Measurements from ENCODE around the gene ZNF700.
"Not testable (repeated sequence)": the region's sequence is repeated elsewhere in the genome, so short reads cannot be mapped to it uniquely, and the experiment has no call there.

The ZNF700 gene

DNA sequence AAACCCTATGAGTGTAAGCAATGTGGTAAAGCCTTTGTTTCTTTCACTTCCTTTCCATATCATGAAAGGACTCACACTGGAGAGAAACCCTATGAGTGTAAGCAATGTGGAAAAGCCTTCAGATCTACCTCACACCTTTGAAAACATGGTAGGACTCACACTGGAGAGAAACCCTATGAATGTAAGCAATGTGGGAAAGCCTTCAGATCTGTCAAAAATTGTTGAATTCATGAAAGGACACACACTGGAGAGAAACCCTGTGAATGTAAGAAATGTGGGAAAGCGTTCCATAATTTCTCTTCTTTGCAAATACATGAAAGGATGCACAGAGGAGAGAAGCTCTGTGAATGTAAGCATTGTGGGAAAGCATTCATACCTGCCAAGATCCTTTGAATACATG, 13.0 kb upstream of the ZNF700 start:
- H3K4ac ChIP-seq (ENCODE audit: low read depth in 1 of 2, low read length in 2 of 2); H3K18ac ChIP-seq (ENCODE audit: low read depth in 1 of 2, low read length in 2 of 2); H3K4me2 ChIP-seq (ENCODE audit: low read length, poor library complexity, severe bottlenecking); H2BK12ac ChIP-seq (ENCODE audit: low read length in 2 of 2); H2AFZ ChIP-seq (ENCODE audit: low read depth, low read length); DNase-seq; H2BK5ac ChIP-seq (ENCODE audit: low read depth, low read length, poor library complexity, severe bottlenecking); H3K4me3 ChIP-seq (ENCODE audit: insufficient read depth in 1 of 2, low read depth in 1 of 2, low read length in 2 of 2); H2AK5ac ChIP-seq (ENCODE audit: low read length, severe bottlenecking); H3K9ac ChIP-seq (ENCODE audit: low read length); H4K8ac ChIP-seq (ENCODE audit: low read length); H2BK15ac ChIP-seq (ENCODE audit: low read depth, poor library complexity, severe bottlenecking); H3K23ac ChIP-seq (ENCODE audit: low read length in 2 of 2); H3K79me1 ChIP-seq (replicated peaks; ENCODE audit: low read length, poor library complexity, severe bottlenecking); H3K4me1 ChIP-seq (ENCODE audit: control insufficient read depth, insufficient read depth, low read depth, low read length); H2BK120ac ChIP-seq (ENCODE audit: low read depth, low read length); H3K14ac ChIP-seq (ENCODE audit: low read length in 2 of 2); H3K27ac ChIP-seq (ENCODE audit: low read length, poor library complexity, severe bottlenecking); H3K27me3 ChIP-seq (ENCODE audit: control insufficient read depth in 1 of 2, insufficient read depth in 1 of 2, low read length in 2 of 2); H4K91ac ChIP-seq (ENCODE audit: low read length): not testable (repeated sequence)
- Histone ChIP-seq H3K9me3 (ENCODE audit: control insufficient read depth, low read length) (peaks cover 26% of the 10 kb centered on the region), H3K36me3 (ENCODE audit: control insufficient read depth in 1 of 2, insufficient read depth in 2 of 2, low read depth in 1 of 2, low read length in 2 of 2) (peaks cover 0 to 18% of the 10 kb centered on the region in 2 experiments)
- no CpG with 5 or more reads among the region's 1 CpG for WGBS

DNA sequence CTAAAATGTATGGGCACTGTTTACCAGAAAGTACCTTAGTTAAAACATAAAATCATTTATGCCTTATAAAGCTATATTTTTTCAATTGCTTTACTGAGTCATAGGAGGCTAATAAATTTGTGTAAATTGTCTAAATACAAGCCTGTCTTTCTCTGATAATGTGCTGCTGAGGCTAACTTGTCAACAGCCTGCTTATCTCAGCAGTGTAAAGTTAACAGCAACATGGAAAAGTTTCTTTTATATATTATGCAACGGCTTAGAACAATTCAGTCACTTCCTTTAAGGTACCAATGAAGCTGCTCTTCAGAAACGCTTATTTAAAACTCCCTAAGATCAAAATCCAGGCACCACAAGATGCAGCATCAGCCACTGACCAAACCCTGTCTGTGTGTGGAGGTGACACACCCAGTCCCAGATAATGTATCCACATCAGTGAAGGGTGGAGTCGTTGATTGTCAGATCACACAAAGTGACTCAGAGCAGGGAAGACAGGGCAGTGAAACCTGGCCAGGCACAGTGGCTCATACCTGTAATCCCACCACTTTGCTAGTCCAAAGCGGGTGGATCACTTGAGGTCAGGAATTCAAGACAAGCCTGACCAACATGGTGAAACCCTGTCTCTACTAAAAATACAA, 10.4 kb upstream of the ZNF700 start:
- H2BK12ac ChIP-seq (ENCODE audit: low read length in 2 of 2); H3K4me1 ChIP-seq (ENCODE audit: control insufficient read depth, insufficient read depth, low read depth, low read length): not testable (repeated sequence)
- 93% methylated on average over 4 of the region's 4 CpGs for WGBS

DNA sequence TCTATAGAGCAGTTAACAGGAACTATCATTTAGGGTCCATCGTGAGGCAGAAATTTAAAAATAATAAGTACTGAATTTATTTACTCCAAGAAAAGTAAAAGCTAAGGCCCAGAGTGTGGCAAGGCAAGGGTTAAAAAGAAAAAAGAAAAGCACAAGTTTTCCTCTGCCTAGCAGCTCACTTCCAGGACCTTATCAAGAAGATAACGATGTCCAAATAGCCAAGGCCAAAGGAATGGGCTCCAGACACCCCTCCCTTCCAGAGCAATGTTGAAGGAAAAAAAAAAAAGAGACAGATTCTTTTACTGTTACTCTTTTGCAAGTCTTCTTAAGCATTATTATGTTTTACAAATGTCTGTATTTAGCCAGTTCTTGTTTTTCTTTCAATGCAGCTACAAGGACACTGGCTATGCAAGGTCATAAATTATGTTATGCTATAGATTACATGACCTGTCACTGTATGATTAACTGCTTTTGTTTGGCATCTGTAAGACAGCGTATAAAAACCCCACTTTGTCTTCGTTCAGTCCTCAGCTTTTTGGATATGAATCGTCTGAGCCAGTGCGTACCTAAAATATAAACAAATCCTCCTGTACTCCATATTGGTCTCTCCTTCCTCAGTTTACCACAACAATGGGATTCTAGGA, 2.9 kb upstream of the ZNF700 start:
- no peak overlapping the region for H3K4ac ChIP-seq (ENCODE audit: low read depth in 1 of 2, low read length in 2 of 2)
- no peak overlapping the region for H3K9ac ChIP-seq (ENCODE audit: low read length)
- H4K91ac ChIP-seq (ENCODE audit: low read length): no peak overlapping the region
- H3K4me3 ChIP-seq (ENCODE audit: insufficient read depth in 1 of 2, low read depth in 1 of 2, low read length in 2 of 2): no peak overlapping the region
- H3K27ac ChIP-seq (ENCODE audit: low read length, poor library complexity, severe bottlenecking): no peak overlapping the region
- no peak for DNase-seq
- peaks cover 5% of the 10 kb centered on the region for H3K4me1 ChIP-seq (ENCODE audit: control insufficient read depth, insufficient read depth, low read depth, low read length)
- no peak overlapping the region for H2BK15ac ChIP-seq (ENCODE audit: low read depth, poor library complexity, severe bottlenecking)
- peaks cover 0 to 5% of the 10 kb centered on the region in 2 experiments for H3K36me3 ChIP-seq (ENCODE audit: control insufficient read depth in 1 of 2, insufficient read depth in 2 of 2, low read depth in 1 of 2, low read length in 2 of 2)
- no peaks in the 10 kb centered on the region for H3K9me3 ChIP-seq (ENCODE audit: control insufficient read depth, low read length)
- WGBS: 79% methylated on average over 2 of the region's 6 CpGs
- no peak overlapping the region for H3K14ac ChIP-seq (ENCODE audit: low read length in 2 of 2)
- H2BK5ac ChIP-seq (ENCODE audit: low read depth, low read length, poor library complexity, severe bottlenecking): no peak overlapping the region
- no peaks in the 10 kb centered on the region for H3K27me3 ChIP-seq (ENCODE audit: control insufficient read depth in 1 of 2, insufficient read depth in 1 of 2, low read length in 2 of 2)
- no peak overlapping the region for H3K23ac ChIP-seq (ENCODE audit: low read length in 2 of 2)
- no peak overlapping the region for H2AFZ ChIP-seq (ENCODE audit: low read depth, low read length)
- no peak overlapping the region for H2AK5ac ChIP-seq (ENCODE audit: low read length, severe bottlenecking)
- peaks cover 4% of the 10 kb centered on the region for H3K79me1 ChIP-seq (replicated peaks; ENCODE audit: low read length, poor library complexity, severe bottlenecking)
- H4K8ac ChIP-seq (ENCODE audit: low read length): no peak overlapping the region
- no peak overlapping the region for H3K18ac ChIP-seq (ENCODE audit: low read depth in 1 of 2, low read length in 2 of 2)
- H2BK120ac ChIP-seq (ENCODE audit: low read depth, low read length): no peak overlapping the region
- no peak overlapping the region for H2BK12ac ChIP-seq (ENCODE audit: low read length in 2 of 2)
- no peak overlapping the region for H3K4me2 ChIP-seq (ENCODE audit: low read length, poor library complexity, severe bottlenecking)

More for the DNA sequence above, 10.4 kb upstream of the ZNF700 start:
- H3K27ac ChIP-seq (ENCODE audit: low read length, poor library complexity, severe bottlenecking); H2AK5ac ChIP-seq (ENCODE audit: low read length, severe bottlenecking); H2BK120ac ChIP-seq (ENCODE audit: low read depth, low read length); H3K14ac ChIP-seq (ENCODE audit: low read length in 2 of 2); H3K79me1 ChIP-seq (replicated peaks; ENCODE audit: low read length, poor library complexity, severe bottlenecking); H3K4me2 ChIP-seq (ENCODE audit: low read length, poor library complexity, severe bottlenecking); H3K4ac ChIP-seq (ENCODE audit: low read depth in 1 of 2, low read length in 2 of 2); H3K27me3 ChIP-seq (ENCODE audit: control insufficient read depth in 1 of 2, insufficient read depth in 1 of 2, low read length in 2 of 2); H3K23ac ChIP-seq (ENCODE audit: low read length in 2 of 2); H3K18ac ChIP-seq (ENCODE audit: low read depth in 1 of 2, low read length in 2 of 2); H3K4me3 ChIP-seq (ENCODE audit: insufficient read depth in 1 of 2, low read depth in 1 of 2, low read length in 2 of 2); H2BK5ac ChIP-seq (ENCODE audit: low read depth, low read length, poor library complexity, severe bottlenecking); H4K91ac ChIP-seq (ENCODE audit: low read length); H2AFZ ChIP-seq (ENCODE audit: low read depth, low read length); H2BK15ac ChIP-seq (ENCODE audit: low read depth, poor library complexity, severe bottlenecking); H3K9ac ChIP-seq (ENCODE audit: low read length); H4K8ac ChIP-seq (ENCODE audit: low read length); DNase-seq: not testable (repeated sequence)
- Histone ChIP-seq H3K9me3 (ENCODE audit: control insufficient read depth, low read length) (peaks cover 26% of the 10 kb centered on the region), H3K36me3 (ENCODE audit: control insufficient read depth in 1 of 2, insufficient read depth in 2 of 2, low read depth in 1 of 2, low read length in 2 of 2) (peaks cover 0 to 21% of the 10 kb centered on the region in 2 experiments)

DNA sequence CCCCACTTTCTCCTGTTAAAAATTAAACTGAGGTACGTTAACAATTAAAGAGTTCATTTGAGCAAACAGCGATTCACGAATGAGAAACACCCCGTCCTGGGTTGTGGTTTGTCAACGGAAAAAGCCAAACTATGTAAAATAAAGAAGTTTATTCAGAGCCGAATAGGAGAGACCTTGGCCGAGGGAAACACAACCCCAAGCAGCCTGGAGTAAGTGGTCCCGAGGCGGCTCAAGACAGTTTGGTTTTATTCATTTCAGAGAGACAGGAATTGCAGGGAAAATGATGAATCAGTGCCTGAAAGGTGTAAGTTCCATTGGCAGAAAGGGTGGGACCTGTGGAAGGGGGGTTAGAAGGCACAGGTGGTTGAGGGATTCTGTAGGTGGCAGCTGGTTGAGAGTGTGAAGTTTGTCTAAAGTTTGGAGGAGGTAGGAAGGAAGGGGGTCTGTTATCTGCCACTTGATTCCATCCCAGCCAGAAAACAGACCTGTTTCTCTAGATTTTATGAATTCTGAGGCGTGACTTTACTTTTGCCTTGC, 812 bp downstream of the ZNF700 start:
- H3K4me1 ChIP-seq (ENCODE audit: control insufficient read depth, insufficient read depth, low read depth, low read length); H3K9me3 ChIP-seq (ENCODE audit: control insufficient read depth, low read length); DNase-seq; H4K91ac ChIP-seq (ENCODE audit: low read length); H2BK15ac ChIP-seq (ENCODE audit: low read depth, poor library complexity, severe bottlenecking); H3K4ac ChIP-seq (ENCODE audit: low read depth in 1 of 2, low read length in 2 of 2); H2AK5ac ChIP-seq (ENCODE audit: low read length, severe bottlenecking); H3K79me1 ChIP-seq (replicated peaks; ENCODE audit: low read length, poor library complexity, severe bottlenecking); H3K27me3 ChIP-seq (ENCODE audit: control insufficient read depth in 1 of 2, insufficient read depth in 1 of 2, low read length in 2 of 2); H4K8ac ChIP-seq (ENCODE audit: low read length); H3K23ac ChIP-seq (ENCODE audit: low read length in 2 of 2); H2BK12ac ChIP-seq (ENCODE audit: low read length in 2 of 2); H2BK120ac ChIP-seq (ENCODE audit: low read depth, low read length): not testable (repeated sequence)
- Histone ChIP-seq H3K27ac (ENCODE audit: low read length, poor library complexity, severe bottlenecking) (peak overlapping the region; percentile 99), H3K4me3 (ENCODE audit: insufficient read depth in 1 of 2, low read depth in 1 of 2, low read length in 2 of 2) (peak overlapping the region; percentile 87 to 93), H3K18ac (ENCODE audit: low read depth in 1 of 2, low read length in 2 of 2) (peak overlapping the region; percentile 94 to 95), H3K4me2 (ENCODE audit: low read length, poor library complexity, severe bottlenecking) (peak overlapping the region; percentile 74), H3K36me3 (ENCODE audit: control insufficient read depth in 1 of 2, insufficient read depth in 2 of 2, low read depth in 1 of 2, low read length in 2 of 2) (peaks cover 6 to 14% of the 10 kb centered on the region in 2 experiments), H3K14ac (ENCODE audit: low read length in 2 of 2) (peak overlapping the region in 1 of 2 experiments; percentile 58), H2AFZ (ENCODE audit: low read depth, low read length) (peak overlapping the region; percentile 86), H2BK5ac (ENCODE audit: low read depth, low read length, poor library complexity, severe bottlenecking) (peak overlapping the region; percentile 9), H3K9ac (ENCODE audit: low read length) (peak overlapping the region; percentile 93)
- WGBS: 5% methylated on average over 9 of the region's 10 CpGs
